ENCODE results near the gene MEGF11.

MEGF11 gene

GRCh38 chr15:66253418-66254088, at the start of gene MEGF11:
MEGF11 (minus strand) TSS chr15:66253750; CDS start chr15:66128403, 125,347 bp downstream.
- DNase-seq (ENCODE audit: low read depth in 4 of 4, low spot score in 1 of 4), result no peak

- no peak for DNase-seq (ENCODE audit: low read depth in 4 of 4, low spot score in 1 of 4)
These were observed 49.1 kb upstream of the MEGF11 start for GRCh38 chr15:66302489-66303278.

GRCh38 chr15:66298803-66299251, 45.3 kb upstream of the MEGF11 start:
- no peak for DNase-seq (ENCODE audit: low read depth in 4 of 4, low spot score in 1 of 4)

- no peak for DNase-seq (ENCODE audit: low read depth in 4 of 4, low spot score in 1 of 4)
These were observed 42.6 kb upstream of the MEGF11 start for GRCh38 chr15:66296186-66296585.

- DNase-seq (ENCODE audit: low read depth in 4 of 4, low spot score in 1 of 4), result no peak
These were observed 41.3 kb upstream of the MEGF11 start for GRCh38 chr15:66294932-66295235.

- DNase-seq (ENCODE audit: low read depth in 4 of 4, low spot score in 1 of 4), result peak in 1 of 4 experiments; percentile 1
These were observed 40.8 kb upstream of the MEGF11 start for GRCh38 chr15:66294157-66294931.

GRCh38 chr15:66293419-66294156, 40.0 kb upstream of the MEGF11 start, which contains the start of gene DIS3L:
DIS3L (plus strand) TSS chr15:66293568; CDS start chr15:66293597, 29 bp downstream.
- DNase-seq (ENCODE audit: low read depth in 4 of 4, low spot score in 1 of 4), result peak; percentile 13 to 54 (median 40)

GRCh38 chr15:66292571-66293418, 39.2 kb upstream of the MEGF11 start:
- DNase-seq (ENCODE audit: low read depth in 4 of 4, low spot score in 1 of 4), result peak in 1 of 4 experiments; percentile 2

- DNase-seq (ENCODE audit: low read depth in 4 of 4, low spot score in 1 of 4), result no peak
These were observed 38.4 kb upstream of the MEGF11 start for GRCh38 chr15:66291816-66292570.

GRCh38 chr15:66290518-66290917, 37.0 kb upstream of the MEGF11 start:
- DNase-seq (ENCODE audit: low read depth in 4 of 4, low spot score in 1 of 4), result no peak

- no peak for DNase-seq (ENCODE audit: low read depth in 4 of 4, low spot score in 1 of 4)
These were observed 36.5 kb upstream of the MEGF11 start for GRCh38 chr15:66290007-66290406.

GRCh38 chr15:66288551-66289185, 35.1 kb upstream of the MEGF11 start:
- DNase-seq (ENCODE audit: low read depth in 4 of 4, low spot score in 1 of 4), result no peak

GRCh38 chr15:66288093-66288492, 34.5 kb upstream of the MEGF11 start:
- DNase-seq (ENCODE audit: low read depth in 4 of 4, low spot score in 1 of 4), result no peak

- no peak for DNase-seq (ENCODE audit: low read depth in 4 of 4, low spot score in 1 of 4)
These were observed 34.0 kb upstream of the MEGF11 start for GRCh38 chr15:66287461-66288057.

GRCh38 chr15:66285533-66286280, 32.2 kb upstream of the MEGF11 start:
- DNase-seq (ENCODE audit: low read depth in 4 of 4, low spot score in 1 of 4), result no peak

- DNase-seq (ENCODE audit: low read depth in 4 of 4, low spot score in 1 of 4), result no peak
These were observed 30.7 kb upstream of the MEGF11 start for GRCh38 chr15:66284271-66284670.

GRCh38 chr15:66278671-66279070, 25.1 kb upstream of the MEGF11 start:
- DNase-seq (ENCODE audit: low read depth in 4 of 4, low spot score in 1 of 4), result no peak

- no peak for DNase-seq (ENCODE audit: low read depth in 4 of 4, low spot score in 1 of 4)
These were observed 24.5 kb upstream of the MEGF11 start for GRCh38 chr15:66278056-66278455.
